GM23338 (cell line): ENCODE data around the gene PNPLA2.

Experiments used
- CREB1 ChIP-seq: fragments of 250-450 bp; sonication (Bioruptor Pico); IDR thresholded peaks from 2 replicates; pipeline ENCODE4 v1.5.0; 2020; ENCODE audit warnings: low read depth, mild to moderate bottlenecking, moderate library complexity
- CTCF ChIP-seq, 2 experiments: fragments of 200-600 bp in 1 of 2; sonication (generic) in 1 of 2; conservative IDR thresholded peaks; 2 replicates each; pipeline versions ENCODE4 v1.5.1 to v1.6.1; 2016 to 2017; ENCODE audit warnings: antibody characterized with exemption in 2 of 2, low read depth in 2 of 2, mild to moderate bottlenecking in 2 of 2, moderate library complexity in 1 of 2
- EZH2 ChIP-seq: fragments of 200-600 bp; sonication (generic); IDR thresholded peaks from one replicate; pipeline ENCODE4 v1.8.0; 2017; ENCODE audit warnings: antibody characterized with exemption, mild to moderate bottlenecking, low read depth; ENCODE audit not compliant: unreplicated experiment
- EZH2phosphoT487 ChIP-seq: fragments of 200-600 bp; sonication (generic); IDR thresholded peaks from one replicate; pipeline ENCODE4 v1.8.1; 2018; ENCODE audit warnings: antibody characterized with exemption; ENCODE audit not compliant: unreplicated experiment
- JUNB ChIP-seq: IDR thresholded peaks from one replicate; pipeline ENCODE4 v1.6.1; 2016; ENCODE audit warnings: antibody characterized with exemption; ENCODE audit not compliant: unreplicated experiment
- POLR2AphosphoS5 ChIP-seq: IDR thresholded peaks from 2 replicates; pipeline ENCODE4 v1.6.1; 2016; ENCODE audit warnings: antibody characterized with exemption, low read depth
- REST ChIP-seq: IDR thresholded peaks from one replicate; pipeline ENCODE4 v1.6.1; 2018; ENCODE audit warnings: antibody characterized with exemption; ENCODE audit not compliant: unreplicated experiment
- ZNF114 ChIP-seq: fragments of 250-450 bp; sonication (Bioruptor Pico); IDR thresholded peaks from 2 replicates; pipeline ENCODE4 v1.5.0; 2020; ENCODE audit warnings: mild to moderate bottlenecking, moderate library complexity
- TF ChIP-seq, protein P1 (sequence below): IDR thresholded peaks from 2 replicates; pipeline ENCODE4 v1.6.1; 2016; ENCODE audit warnings: antibody characterized with exemption

GRCh38 chr11:852762-853161 is 34.0 kb downstream of the PNPLA2 start:
- TF ChIP-seq CTCF (conservative IDR thresholded peaks at IDR 0.05; ENCODE audit: low read depth in 2 of 2) (no peak), REST (no peak), EZH2phosphoT487 (no peak), POLR2AphosphoS5 (no peak), JUNB (no peak), CREB1 (no peak), EZH2 (no peak), ZNF114 (CRISPR knock-in tag) (no peak)
- TF ChIP-seq, protein P1, sequence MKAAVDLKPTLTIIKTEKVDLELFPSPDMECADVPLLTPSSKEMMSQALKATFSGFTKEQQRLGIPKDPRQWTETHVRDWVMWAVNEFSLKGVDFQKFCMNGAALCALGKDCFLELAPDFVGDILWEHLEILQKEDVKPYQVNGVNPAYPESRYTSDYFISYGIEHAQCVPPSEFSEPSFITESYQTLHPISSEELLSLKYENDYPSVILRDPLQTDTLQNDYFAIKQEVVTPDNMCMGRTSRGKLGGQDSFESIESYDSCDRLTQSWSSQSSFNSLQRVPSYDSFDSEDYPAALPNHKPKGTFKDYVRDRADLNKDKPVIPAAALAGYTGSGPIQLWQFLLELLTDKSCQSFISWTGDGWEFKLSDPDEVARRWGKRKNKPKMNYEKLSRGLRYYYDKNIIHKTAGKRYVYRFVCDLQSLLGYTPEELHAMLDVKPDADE, result no peak
